ENCODE data around the gene APH1A.

DNA sequence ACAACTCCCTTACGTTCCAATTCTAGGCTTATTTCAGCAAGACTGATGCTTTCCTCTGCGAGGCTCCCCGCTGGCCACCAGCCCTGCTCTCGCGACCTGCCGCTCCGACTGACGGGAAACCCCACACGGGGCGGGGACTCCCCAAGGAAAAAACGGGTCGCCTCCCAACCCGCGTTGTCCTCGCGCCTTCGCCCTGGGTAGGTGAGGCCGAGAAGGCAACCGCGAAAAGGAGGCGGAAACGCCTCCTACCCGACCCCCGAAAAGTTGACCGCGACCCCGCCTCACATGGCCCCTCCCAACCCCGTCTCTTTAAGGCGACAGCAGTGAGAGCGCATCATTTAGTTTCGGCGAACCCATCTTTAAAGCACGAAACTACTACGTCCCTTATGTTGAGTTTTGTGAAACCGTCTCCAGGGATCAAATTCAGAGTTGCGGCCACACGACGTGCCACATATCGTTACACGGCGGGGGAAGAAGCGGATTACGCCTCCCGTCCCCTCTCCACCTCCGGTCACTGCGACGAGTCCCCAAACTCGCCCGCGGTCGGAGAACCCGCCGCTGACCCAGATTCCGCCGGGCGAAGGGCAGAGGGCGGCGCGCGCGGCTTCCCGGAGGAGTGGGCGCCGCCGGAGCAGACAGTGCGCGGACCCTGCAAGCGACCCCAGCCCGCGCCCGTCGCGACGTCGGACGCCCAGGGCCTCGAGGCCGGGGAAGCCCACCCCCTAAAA lies 34.1 kb downstream of the APH1A start:
- TF ChIP-seq, protein P1, sequence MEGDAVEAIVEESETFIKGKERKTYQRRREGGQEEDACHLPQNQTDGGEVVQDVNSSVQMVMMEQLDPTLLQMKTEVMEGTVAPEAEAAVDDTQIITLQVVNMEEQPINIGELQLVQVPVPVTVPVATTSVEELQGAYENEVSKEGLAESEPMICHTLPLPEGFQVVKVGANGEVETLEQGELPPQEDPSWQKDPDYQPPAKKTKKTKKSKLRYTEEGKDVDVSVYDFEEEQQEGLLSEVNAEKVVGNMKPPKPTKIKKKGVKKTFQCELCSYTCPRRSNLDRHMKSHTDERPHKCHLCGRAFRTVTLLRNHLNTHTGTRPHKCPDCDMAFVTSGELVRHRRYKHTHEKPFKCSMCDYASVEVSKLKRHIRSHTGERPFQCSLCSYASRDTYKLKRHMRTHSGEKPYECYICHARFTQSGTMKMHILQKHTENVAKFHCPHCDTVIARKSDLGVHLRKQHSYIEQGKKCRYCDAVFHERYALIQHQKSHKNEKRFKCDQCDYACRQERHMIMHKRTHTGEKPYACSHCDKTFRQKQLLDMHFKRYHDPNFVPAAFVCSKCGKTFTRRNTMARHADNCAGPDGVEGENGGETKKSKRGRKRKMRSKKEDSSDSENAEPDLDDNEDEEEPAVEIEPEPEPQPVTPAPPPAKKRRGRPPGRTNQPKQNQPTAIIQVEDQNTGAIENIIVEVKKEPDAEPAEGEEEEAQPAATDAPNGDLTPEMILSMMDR (conservative IDR thresholded peaks at IDR 0.05 in 1 of 2, IDR thresholded peaks at IDR 0.05 in 1 of 2; ENCODE audit: extremely low read depth in 1 of 2, insufficient read depth in 1 of 2, low read depth in 1 of 2, low read length in 2 of 2): no peak
- TF ChIP-seq EZH2 (IDR thresholded peaks at IDR 0.05; ENCODE audit: borderline replicate concordance, low read length): no peak
